Endothelial cell of umbilical vein (primary cell): ENCODE data around the gene CYP20A1. TPM values are rescaled to one million over a fixed set of nuclear protein-coding genes. Genes with fewer than 3 reads are reported as not detected.
"Not testable (repeated sequence)": the region's sequence is repeated elsewhere in the genome, so short reads cannot be mapped to it uniquely, and the experiment has no call there.

ENCODE experiments used
- BruUV-seq: library from RNA; stranded (reverse); fragments of 400-500 nt; replicated peaks from 2 replicates; lab custom pipeline; 2021; lab: Mats Ljungman, UMichigan
- CTCF ChIA-PET: fragments of 300-600, 350-600 bp; sonication (Branson Sonifier 250); formaldehyde crosslinking; loops from one replicate; lab custom pipeline; 2021; ENCODE audit warnings: antibody characterized with exemption, inconsistent platforms; lab: Charles Lee
- POLR2A ChIA-PET: fragments of 300-600, 350-600 bp; sonication (Branson Sonifier 250); formaldehyde crosslinking; loops from one replicate; lab custom pipeline; 2021; ENCODE audit warnings: antibody characterized with exemption, inconsistent platforms; lab: Charles Lee
- DNase-seq: peaks from one replicate; pipeline ENCODE4 v3.0.0-alpha.2; 2011; ENCODE audit warnings: low read depth, low spot score
- FAIRE-seq: peaks from 2 replicates; lab custom pipeline; 2011; peaks lifted over from hg19 to GRCh38; lab: Jason Lieb, UNC
- H2AFZ ChIP-seq: 2 replicates; pipeline ENCODE4 v1.6.0; 2012; ENCODE audit warnings: low read depth, low read length, control low read depth, inconsistent platforms
- H3K27ac ChIP-seq: 2 replicates; pipeline ENCODE4 v1.5.1; 2011; ENCODE audit warnings: low read depth, mild to moderate bottlenecking, control low read depth, low read length, moderate library complexity; ENCODE audit not compliant: insufficient read depth
- H3K27me3 ChIP-seq, 2 experiments: 2 replicates each; pipeline versions ENCODE4 v1.6.0 to v1.6.1; 2011; ENCODE audit warnings: low read length in 2 of 2, mixed read lengths in 1 of 2; ENCODE audit not compliant: control insufficient read depth in 2 of 2, insufficient read depth in 2 of 2
- H3K36me3 ChIP-seq, 2 experiments: 2 replicates in 1 of 2; 3 replicates in 1 of 2; pipeline ENCODE4 v1.5.1; 2011; ENCODE audit warnings: low read length in 2 of 2, mild to moderate bottlenecking in 1 of 2, moderate library complexity in 1 of 2; ENCODE audit not compliant: control insufficient read depth in 2 of 2, insufficient read depth in 2 of 2; ENCODE audit errors: extremely low read depth in 1 of 2
- H3K4me1 ChIP-seq: 3 replicates; pipeline ENCODE4 v1.5.1; 2011; ENCODE audit warnings: mild to moderate bottlenecking, low read length; ENCODE audit not compliant: control insufficient read depth, insufficient read depth; ENCODE audit errors: extremely low read depth
- H3K4me2 ChIP-seq: 2 replicates; pipeline ENCODE4 v1.6.1; 2011; ENCODE audit warnings: low read length, control low read depth, mixed read lengths; ENCODE audit not compliant: insufficient read depth
- H3K4me3 ChIP-seq, 3 experiments: fragments of 200-600 bp in 1 of 3; sonication (generic), shearing (Covaris generic) in 1 of 3; replicated peaks in 1 of 3; 2 replicates each; pipeline ENCODE4 v1.5.1; 2011 to 2016; ENCODE audit warnings: control low read depth in 3 of 3, low read length in 3 of 3, mild to moderate bottlenecking in 2 of 3, inconsistent platforms in 1 of 3, low read depth in 1 of 3, moderate library complexity in 1 of 3; ENCODE audit not compliant: insufficient read depth in 1 of 3
- H3K79me2 ChIP-seq: 2 replicates; pipeline ENCODE4 v1.6.0; 2012; ENCODE audit warnings: low read length, inconsistent platforms; ENCODE audit not compliant: control insufficient read depth, insufficient read depth
- H3K9ac ChIP-seq: replicated peaks from 2 replicates; pipeline ENCODE3; 2011; ENCODE audit warnings: low read length, control low read depth; ENCODE audit not compliant: insufficient read depth; ENCODE audit errors: extremely low read depth
- H3K9me1 ChIP-seq: replicated peaks from 3 replicates; pipeline ENCODE4 v1.6.0; 2011; ENCODE audit warnings: mild to moderate bottlenecking, low read length; ENCODE audit not compliant: control insufficient read depth, insufficient read depth; ENCODE audit errors: extremely low read depth
- H3K9me3 ChIP-seq: replicated peaks from 2 replicates; pipeline ENCODE4 v1.5.1; 2012; ENCODE audit warnings: low read length, inconsistent platforms; ENCODE audit not compliant: control insufficient read depth, insufficient read depth
- H4K20me1 ChIP-seq: replicated peaks from 2 replicates; pipeline ENCODE3; 2011; ENCODE audit warnings: mild to moderate bottlenecking, low read length; ENCODE audit not compliant: control insufficient read depth, insufficient read depth; ENCODE audit errors: extremely low read depth
- CTCF ChIP-seq, 2 donors: IDR thresholded peaks; 1 replicate in 1 of 2; 2 replicates in 1 of 2; pipeline ENCODE4 v1.5.1; 2011; ENCODE audit warnings: low read length in 2 of 2, mild to moderate bottlenecking in 2 of 2, moderate library complexity in 2 of 2, control low read depth in 1 of 2, inconsistent platforms in 1 of 2, low read depth in 1 of 2; ENCODE audit not compliant: insufficient read depth in 1 of 2; ENCODE audit errors: extremely low read depth in 1 of 2
- EZH2 ChIP-seq: IDR thresholded peaks from 2 replicates; pipeline ENCODE4 v1.6.1; 2012; ENCODE audit warnings: borderline replicate concordance, low read depth, mild to moderate bottlenecking, moderate library complexity, low read length, inconsistent platforms; ENCODE audit not compliant: severe bottlenecking
- FOS ChIP-seq: IDR thresholded peaks from 2 replicates; pipeline ENCODE4 v1.6.1; 2011; ENCODE audit warnings: mild to moderate bottlenecking, low read length, moderate library complexity, borderline replicate concordance; ENCODE audit not compliant: insufficient read depth
- GATA2 ChIP-seq: IDR thresholded peaks from 2 replicates; pipeline ENCODE4 v1.7.0; 2011; ENCODE audit warnings: low read depth, mild to moderate bottlenecking, moderate library complexity, mixed read lengths, low read length; ENCODE audit not compliant: insufficient read length, insufficient read depth
- JUN ChIP-seq: IDR thresholded peaks from 2 replicates; pipeline ENCODE4 v1.6.1; 2011; ENCODE audit warnings: borderline replicate concordance, low read depth; ENCODE audit not compliant: insufficient read length, insufficient read depth
- POLR2A ChIP-seq: IDR thresholded peaks from 2 replicates; pipeline ENCODE4 v1.6.1; 2012; ENCODE audit warnings: low read depth, mild to moderate bottlenecking, control low read depth, low read length
- POLR2AphosphoS5 ChIP-seq: IDR thresholded peaks from 2 replicates; pipeline ENCODE4 v1.6.1; 2012; ENCODE audit warnings: low read depth, mild to moderate bottlenecking, control low read depth, low read length, moderate library complexity; ENCODE audit not compliant: insufficient read depth
- dilution Hi-C: fragments of 300-500 bp; cut with MboI; formaldehyde crosslinking; loops from one replicate; pipeline ENCODE4 v1.15.0; 2019; ENCODE audit warnings: low sequenced_read_pairs; ENCODE audit not compliant: extremely low pct_ligation_motif_present
- intact Hi-C: fragments of 100-400 bp; cut with micrococcal nuclease; formaldehyde crosslinking; loops from one replicate; pipeline ENCODE4 v1.10.0; 2022
- polyA plus RNA-seq, 4 experiments: library from polyadenylated mRNA; depleted of rRNA in 3 of 4; stranded (reverse) in 3 of 4; unstranded in 1 of 4; fragments of >200 nt; gene quantifications; 2 replicates each; pipeline versions ENCODE4 v1.2.1 to v1.2.3, GENCODE V29; 2011 to 2012; ENCODE audit warnings: missing spikeins in 1 of 4
- total RNA-seq: library from RNA; stranded (reverse); gene quantifications from 2 replicates; pipeline ENCODE4 v1.2.3, GENCODE V29; 2021

CYP20A1 gene
- total and polyA plus RNA-seq, 2 donors (not counting 3 experiments of a cell fraction or from before 2014, with no cell fraction given): 9.6 to 26.5 TPM

DNA sequence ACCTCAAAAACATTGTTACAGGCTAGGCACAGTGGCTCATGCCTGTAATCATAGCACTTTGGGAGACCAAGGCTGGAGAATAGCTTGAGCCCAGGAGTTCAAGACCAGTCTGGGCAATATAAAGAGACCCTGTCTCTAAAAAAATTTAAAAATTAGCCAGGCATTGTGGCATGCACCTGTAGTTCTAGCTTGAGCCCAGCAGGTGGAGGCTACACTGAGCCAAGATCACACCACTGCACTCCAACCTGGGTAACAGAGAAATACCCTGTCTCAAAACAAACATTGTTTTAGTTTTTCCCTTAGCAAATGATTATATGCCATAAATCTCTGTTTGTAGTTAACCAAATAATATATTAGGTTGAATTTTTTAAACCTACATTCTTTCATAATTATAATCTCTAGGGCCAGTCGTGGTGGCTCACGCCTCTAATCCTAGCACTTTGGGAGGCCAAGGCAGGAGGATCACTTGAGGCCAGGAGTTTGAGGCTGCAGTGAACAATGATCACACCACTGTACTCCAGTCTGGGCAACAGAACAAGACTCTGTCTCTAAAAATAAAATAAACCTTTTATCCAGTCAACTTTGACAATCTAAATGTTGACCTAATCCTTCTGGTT is 13.3 kb upstream of the CYP20A1 start:
- CTCF ChIA-PET: interaction anchor here (0.7 to 3.9 kb wide), 21 partner anchors 13 to 684 kb away, joined by 3 to 41 read pairs (median 4); partner anchors contain the start of gene CYP20A1
- POLR2A ChIA-PET: no interaction called here

GRCh38 chr2:203229674-203230073 is 9.1 kb upstream of the CYP20A1 start:
- H3K79me2 ChIP-seq, H3K4me1 ChIP-seq, H3K4me2 ChIP-seq, H3K4me3 ChIP-seq, H3K27me3 ChIP-seq, DNase-seq, H3K36me3 ChIP-seq, FAIRE-seq, H3K27ac ChIP-seq, dilution Hi-C loops, H3K9me3 ChIP-seq, intact Hi-C loops, H3K9me1 ChIP-seq, H2AFZ ChIP-seq, H3K9ac ChIP-seq, BruUV-seq, H4K20me1 ChIP-seq: not testable (repeated sequence)
- ChIA-PET CTCF (interaction anchor here (1.1 kb wide), 1 partner anchor 585 kb away, joined by 3 read pairs; no protein-coding TSS in a partner anchor), POLR2A (interaction anchor here (0.6 kb wide), 1 partner anchor 101 kb away, joined by 3 read pairs; no protein-coding TSS in a partner anchor)

More for the DNA sequence above, 13.3 kb upstream of the CYP20A1 start:
- H3K9me1 ChIP-seq: no peaks in the 10 kb centered on the region
- H4K20me1 ChIP-seq: no peaks in the 10 kb centered on the region
- no peaks in the 10 kb centered on the region for H3K79me2 ChIP-seq
- intact Hi-C loops (loop anchor here (1.0 to 2.0 kb wide), 3 partner anchors 229 to 683 kb away; no protein-coding TSS in a partner anchor), dilution Hi-C loops (no loop called here)
- DNase-seq: peak; percentile 32
- no peaks in the 10 kb centered on the region for H3K9me3 ChIP-seq
- H3K4me2 ChIP-seq: no peak overlapping the region
- TF ChIP-seq POLR2AphosphoS5 (no peak), POLR2A (no peak), EZH2 (no peak), FOS (no peak), CTCF (IDR thresholded peaks at IDR 0.05; ENCODE audit: extremely low read depth in 1 of 2, insufficient read depth in 1 of 2, low read depth in 1 of 2, low read length in 2 of 2) (peak; percentile 51 to 66), GATA2 (no peak), JUN (no peak)
- H3K27me3 ChIP-seq: no peaks in the 10 kb centered on the region
- no peaks in the 10 kb centered on the region for H3K36me3 ChIP-seq
- no peaks in the 10 kb centered on the region for H3K4me1 ChIP-seq
- BruUV-seq: no TSS peak
- no peak overlapping the region for H3K27ac ChIP-seq
- peak; percentile 64 for FAIRE-seq
- no peak overlapping the region for H3K9ac ChIP-seq
- H3K4me3 ChIP-seq: no peak overlapping the region
- no peak overlapping the region for H2AFZ ChIP-seq
